Activated naive CD4-positive, alpha-beta T cell treated with anti-CD3 and anti-CD28 coated beads for 36 hours (primary cell): ENCODE results near the gene COL18A1. TPM values are rescaled to one million over a fixed set of nuclear protein-coding genes. Genes with fewer than 3 reads are reported as not detected.

ENCODE experiments used
- CTCF ChIA-PET: fragments of 350-600 bp; sonication (Branson Sonifier 250); formaldehyde crosslinking; loops from one replicate; lab custom pipeline; 2021; ENCODE audit warnings: antibody characterized with exemption; lab: Charles Lee
- DNase-seq: peaks from one replicate; pipeline ENCODE4 v3.0.0-alpha.2; 2020
- H3K27ac Mint-ChIP-seq: one replicate; pipeline ENCODE4 v1.8.0; 2021; ENCODE audit warnings: mild to moderate bottlenecking, mixed read lengths
- H3K27me3 Mint-ChIP-seq: one replicate; pipeline ENCODE4 v1.8.0; 2021; ENCODE audit warnings: low read depth, mixed read lengths
- H3K36me3 Mint-ChIP-seq: one replicate; pipeline ENCODE4 v1.8.0; 2021; ENCODE audit warnings: low read depth, mixed read lengths
- H3K4me1 Mint-ChIP-seq: one replicate; pipeline ENCODE4 v1.8.0; 2021; ENCODE audit warnings: low read depth, mixed read lengths
- H3K4me3 Mint-ChIP-seq: one replicate; pipeline ENCODE4 v1.8.0; 2021; ENCODE audit warnings: mild to moderate bottlenecking, moderate library complexity, mixed read lengths
- H3K9me3 Mint-ChIP-seq: one replicate; pipeline ENCODE4 v1.8.0; 2021; ENCODE audit warnings: mixed read lengths
- intact Hi-C: fragments of 100-400 bp; cut with micrococcal nuclease; formaldehyde crosslinking; loops from one replicate; pipeline ENCODE4 v1.15.1; 2023
- total RNA-seq, 2 experiments: library from RNA; stranded (reverse); gene quantifications; one replicate each; pipeline ENCODE4 v1.2.3, GENCODE V29; 2021

Gene COL18A1
- total RNA-seq, 2 experiments from 2014 or later, result 10.3 to 12.6 TPM

GRCh38 chr21:45459171-45460010 is 54.4 kb downstream of the COL18A1 start:
- H3K9me3 Mint-ChIP-seq, result peaks cover 10% of the 10 kb centered on the region
- CTCF ChIA-PET, result no interaction called here
- no peak for DNase-seq
- no peaks in the 10 kb centered on the region for H3K36me3 Mint-ChIP-seq
- H3K4me3 Mint-ChIP-seq, result no peak overlapping the region
- intact Hi-C loops, result no loop called here
- no peaks in the 10 kb centered on the region for H3K27me3 Mint-ChIP-seq
- no peak overlapping the region for H3K27ac Mint-ChIP-seq
- H3K4me1 Mint-ChIP-seq, result no peaks in the 10 kb centered on the region

- H3K4me3 Mint-ChIP-seq, result no peak overlapping the region
- no peaks in the 10 kb centered on the region for H3K4me1 Mint-ChIP-seq
- DNase-seq, result no peak
- H3K36me3 Mint-ChIP-seq, result no peaks in the 10 kb centered on the region
- intact Hi-C loops, result no loop called here
- no peaks in the 10 kb centered on the region for H3K27me3 Mint-ChIP-seq
- CTCF ChIA-PET, result no interaction called here
- H3K27ac Mint-ChIP-seq, result no peak overlapping the region
- peaks cover 10% of the 10 kb centered on the region for H3K9me3 Mint-ChIP-seq
These were observed 55.1 kb downstream of the COL18A1 start for GRCh38 chr21:45460011-45460565.

GRCh38 chr21:45460611-45461368 is 55.8 kb downstream of the COL18A1 start:
- DNase-seq, result no peak
- no peak overlapping the region for H3K4me3 Mint-ChIP-seq
- H3K36me3 Mint-ChIP-seq, result no peaks in the 10 kb centered on the region
- intact Hi-C loops, result no loop called here
- H3K9me3 Mint-ChIP-seq, result peaks cover 10% of the 10 kb centered on the region
- no peak overlapping the region for H3K27ac Mint-ChIP-seq
- no peaks in the 10 kb centered on the region for H3K4me1 Mint-ChIP-seq
- H3K27me3 Mint-ChIP-seq, result no peaks in the 10 kb centered on the region
- CTCF ChIA-PET, result interaction anchor here (1.2 kb wide), 1 partner anchor 21 kb away, joined by 3 read pairs; no protein-coding TSS in a partner anchor

GRCh38 chr21:45461369-45461750 is 56.4 kb downstream of the COL18A1 start:
- no peaks in the 10 kb centered on the region for H3K36me3 Mint-ChIP-seq
- intact Hi-C loops, result no loop called here
- CTCF ChIA-PET, result interaction anchor here (1.2 kb wide), 1 partner anchor 21 kb away, joined by 3 read pairs; no protein-coding TSS in a partner anchor
- H3K9me3 Mint-ChIP-seq, result peaks cover 10% of the 10 kb centered on the region
- H3K27ac Mint-ChIP-seq, result no peak overlapping the region
- H3K4me3 Mint-ChIP-seq, result no peak overlapping the region
- H3K27me3 Mint-ChIP-seq, result no peaks in the 10 kb centered on the region
- no peaks in the 10 kb centered on the region for H3K4me1 Mint-ChIP-seq
- DNase-seq, result no peak

- CTCF ChIA-PET, result interaction anchor here (1.2 kb wide), 1 partner anchor 22 kb away, joined by 3 read pairs; no protein-coding TSS in a partner anchor
These were observed 56.9 kb downstream of the COL18A1 start for GRCh38 chr21:45461806-45462341.

DNA sequence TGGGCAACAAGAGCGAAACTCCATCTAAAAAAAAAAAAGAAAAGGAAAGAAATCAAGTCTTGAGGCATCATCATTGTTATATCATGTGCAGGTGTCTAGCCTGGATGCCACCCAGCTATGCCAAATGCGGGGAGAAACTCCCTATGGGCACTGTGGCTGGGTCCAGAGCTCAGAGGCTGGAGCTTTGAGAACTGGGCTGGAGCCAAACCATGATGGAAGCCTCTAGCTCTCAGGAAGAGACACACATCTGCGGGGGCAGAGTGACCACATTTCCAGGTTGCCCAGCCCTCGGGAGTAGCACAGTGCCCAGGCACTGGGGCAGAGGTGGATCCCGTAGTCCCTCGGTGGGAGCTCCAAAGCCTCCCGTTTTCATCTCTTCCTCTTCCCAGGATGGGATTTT is 58.9 kb downstream of the COL18A1 start:
- CTCF ChIA-PET, result interaction anchor here (0.9 kb wide), 1 partner anchor 13 kb away, joined by 3 read pairs; no protein-coding TSS in a partner anchor
- intact Hi-C loops, result no loop called here

More at GRCh38 chr21:45461806-45462341, 56.9 kb downstream of the COL18A1 start:
- Mint-ChIP-seq H3K27ac (no peak overlapping the region), H3K4me1 (no peaks in the 10 kb centered on the region), H3K4me3 (no peak overlapping the region), H3K9me3 (peaks cover 10% of the 10 kb centered on the region), H3K27me3 (no peaks in the 10 kb centered on the region), H3K36me3 (no peaks in the 10 kb centered on the region)
- no peak for DNase-seq
- intact Hi-C loops, result no loop called here

DNA sequence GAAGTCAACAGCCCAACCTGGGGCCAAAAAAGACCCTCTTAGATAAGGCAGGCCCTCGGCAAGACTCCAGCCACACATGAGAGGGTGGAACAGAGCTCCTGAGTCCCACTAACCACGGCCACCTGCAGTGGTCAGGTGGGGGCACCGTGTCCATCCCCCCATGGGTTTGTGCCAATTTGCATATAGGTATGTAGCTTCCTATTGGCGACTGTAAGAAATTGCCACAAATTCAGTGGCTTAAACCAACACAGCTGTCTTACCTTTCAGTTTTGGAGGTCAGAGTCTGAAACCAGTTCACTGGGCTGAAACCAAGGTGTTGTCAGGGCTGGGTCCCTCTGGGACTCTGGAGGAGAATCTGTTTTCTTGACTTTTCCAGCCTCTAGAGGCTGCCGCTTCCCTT is 59.3 kb downstream of the COL18A1 start:
- CTCF ChIA-PET, result interaction anchor here (0.9 kb wide), 1 partner anchor 13 kb away, joined by 3 read pairs; no protein-coding TSS in a partner anchor
- intact Hi-C loops, result no loop called here
- no peaks in the 10 kb centered on the region for H3K36me3 Mint-ChIP-seq

More for the DNA sequence above, 58.9 kb downstream of the COL18A1 start:
- no peak for DNase-seq
- Mint-ChIP-seq H3K27ac (no peak overlapping the region), H3K4me3 (no peak overlapping the region), H3K27me3 (no peaks in the 10 kb centered on the region), H3K36me3 (no peaks in the 10 kb centered on the region), H3K9me3 (peaks cover 10% of the 10 kb centered on the region), H3K4me1 (no peaks in the 10 kb centered on the region)

GRCh38 chr21:45465105-45465504 is 60.1 kb downstream of the COL18A1 start:
- Mint-ChIP-seq H3K36me3 (no peaks in the 10 kb centered on the region), H3K9me3 (peaks cover 10% of the 10 kb centered on the region), H3K4me1 (peaks cover 3% of the 10 kb centered on the region), H3K27me3 (no peaks in the 10 kb centered on the region), H3K27ac (no peak overlapping the region), H3K4me3 (no peak overlapping the region)
- no peak for DNase-seq
- intact Hi-C loops, result no loop called here
- CTCF ChIA-PET, result interaction anchor here (0.6 kb wide), 1 partner anchor 344 kb away, joined by 4 read pairs; no protein-coding TSS in a partner anchor

More for the DNA sequence above, 59.3 kb downstream of the COL18A1 start:
- Mint-ChIP-seq H3K27me3 (no peaks in the 10 kb centered on the region), H3K4me1 (no peaks in the 10 kb centered on the region), H3K27ac (no peak overlapping the region), H3K4me3 (no peak overlapping the region), H3K9me3 (peaks cover 10% of the 10 kb centered on the region)
- DNase-seq, result no peak

GRCh38 chr21:45465611-45466329 is 60.8 kb downstream of the COL18A1 start:
- Mint-ChIP-seq H3K27ac (no peak overlapping the region), H3K4me3 (no peak overlapping the region), H3K9me3 (peaks cover 10% of the 10 kb centered on the region), H3K4me1 (peaks cover 6% of the 10 kb centered on the region), H3K36me3 (no peaks in the 10 kb centered on the region), H3K27me3 (no peaks in the 10 kb centered on the region)
- no peak for DNase-seq
- CTCF ChIA-PET, result interaction anchor here (0.6 to 1.3 kb wide), 2 partner anchors 17 to 344 kb away, joined by 3 to 4 read pairs; no protein-coding TSS in a partner anchor
- intact Hi-C loops, result no loop called here

DNA sequence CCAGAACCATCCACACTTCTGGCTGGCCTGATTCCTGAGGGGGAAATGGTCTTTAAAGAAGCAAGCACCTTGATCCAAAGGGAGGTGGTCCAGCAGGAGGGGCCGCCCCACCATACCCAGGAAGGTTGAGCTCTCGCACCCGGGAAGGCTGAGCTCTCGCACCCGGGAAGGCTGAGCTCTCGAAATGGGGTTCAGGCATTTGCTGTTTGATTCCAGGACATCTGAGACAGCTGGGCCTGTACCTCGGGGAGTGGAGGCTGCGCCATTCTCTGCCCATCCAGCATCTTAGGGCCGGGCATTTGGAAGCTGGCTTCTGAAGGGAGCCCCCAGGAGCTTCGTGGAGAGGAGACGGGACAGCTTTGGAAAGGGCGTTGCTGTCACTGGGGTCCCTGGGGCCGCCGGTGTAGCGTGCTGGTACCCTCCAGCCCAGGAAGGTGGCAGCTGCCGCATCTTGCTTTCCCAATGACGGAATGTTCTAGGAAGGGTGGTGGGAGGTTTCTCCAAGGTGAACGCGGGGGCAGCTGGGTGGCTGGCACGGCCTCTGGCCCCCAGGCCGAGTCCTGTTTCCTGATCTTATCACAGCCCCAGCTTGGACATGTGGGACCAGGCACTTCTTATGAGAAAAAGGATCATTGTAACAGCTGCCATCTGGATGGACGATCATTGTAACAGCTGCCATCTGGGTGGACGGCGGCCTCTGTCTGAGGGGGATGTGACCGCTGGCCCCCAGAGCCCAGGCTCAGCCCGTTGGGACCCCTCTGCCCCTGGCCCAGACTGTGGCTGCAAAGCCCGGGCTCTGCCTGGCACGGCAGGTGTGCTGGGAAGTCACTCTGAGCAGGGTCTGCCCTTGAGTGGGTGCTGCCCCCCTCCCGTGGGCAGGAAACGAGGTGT is 61.6 kb downstream of the COL18A1 start:
- Mint-ChIP-seq H3K27me3 (no peaks in the 10 kb centered on the region), H3K4me1 (peaks cover 14% of the 10 kb centered on the region), H3K27ac (no peak overlapping the region), H3K36me3 (no peaks in the 10 kb centered on the region), H3K9me3 (peaks cover 8% of the 10 kb centered on the region), H3K4me3 (no peak overlapping the region)
- CTCF ChIA-PET, result interaction anchor here (0.9 to 1.3 kb wide), 2 partner anchors 8 to 17 kb away, joined by 3 read pairs; no protein-coding TSS in a partner anchor
- intact Hi-C loops, result no loop called here
- no peak for DNase-seq
